Measurements from ENCODE around the gene HAPSTR1.

GRCh38 chr16:9061358-9061813 lies 30.1 kb upstream of the HAPSTR1 start:
- TF ChIP-seq CTCF (IDR thresholded peaks at IDR 0.05) (no peak), POLR2A (IDR thresholded peaks at IDR 0.05) (no peak)

Data from heart left ventricle (tissue), 13 donors.